GM18505 (cell line): ENCODE results near the gene KLHL25.

Experiments
- ATAC-seq: cut with Tn5 transposase; IDR thresholded peaks from one replicate; pipeline ENCODE4 v1.9.1; 2021; ENCODE audit not compliant: unreplicated experiment
- POLR2A ChIP-seq: IDR thresholded peaks from 4 replicates; pipeline ENCODE4 v1.6.1; 2011; ENCODE audit warnings: borderline replicate concordance; ENCODE audit not compliant: insufficient read depth, insufficient read length; ENCODE audit errors: extremely low read depth

Gene KLHL25

GRCh38 chr15:85757073-85757938, 37.4 kb downstream of the KLHL25 start:
- ATAC-seq, result no peak
- no peak for TF ChIP-seq POLR2A

- no peak for TF ChIP-seq POLR2A
- no peak for ATAC-seq
Observed at GRCh38 chr15:85756411-85757072, 38.2 kb downstream of the KLHL25 start.

DNA sequence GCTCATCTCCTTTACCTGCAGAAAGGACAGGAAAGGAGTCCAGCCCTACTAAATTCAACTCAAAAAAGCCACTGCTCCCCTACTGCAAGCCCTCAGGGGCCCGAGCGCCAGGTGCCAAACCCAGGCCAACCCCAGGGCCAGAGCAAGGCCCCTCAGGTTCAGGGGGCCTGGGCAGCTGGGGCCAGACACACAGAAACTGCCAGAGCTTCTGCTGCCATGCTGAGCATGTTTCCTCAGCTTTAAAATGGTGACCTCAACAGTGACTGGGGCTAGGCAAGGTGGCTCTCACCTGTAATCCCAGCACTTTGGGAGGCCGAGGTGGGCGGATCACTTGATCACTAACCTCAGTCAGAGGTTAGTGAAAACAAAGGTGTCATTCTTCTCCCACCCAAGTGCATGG, 38.8 kb downstream of the KLHL25 start:
- ATAC-seq, result no peak
- no peak for TF ChIP-seq POLR2A

DNA sequence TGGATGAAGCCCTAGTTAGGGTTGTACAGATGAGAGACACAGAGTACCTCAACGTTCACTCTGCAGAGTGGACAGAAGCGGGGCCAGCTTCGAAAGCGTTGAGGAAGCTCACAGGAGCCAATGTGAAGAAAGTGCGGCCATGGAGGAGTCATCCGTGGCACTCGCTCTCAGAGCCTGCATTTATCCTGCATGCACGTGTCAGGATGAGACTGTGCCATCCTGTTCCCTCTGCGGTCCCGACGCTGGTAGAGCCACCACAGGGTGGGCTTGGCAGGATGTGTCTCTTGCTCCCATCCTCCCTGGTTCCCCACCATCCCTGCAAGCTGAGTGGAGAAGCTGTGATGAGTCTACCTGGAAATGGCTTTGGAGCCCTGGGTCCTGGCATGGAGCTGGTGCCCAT, 39.3 kb downstream of the KLHL25 start:
- no peak for ATAC-seq
- no peak for TF ChIP-seq POLR2A

DNA sequence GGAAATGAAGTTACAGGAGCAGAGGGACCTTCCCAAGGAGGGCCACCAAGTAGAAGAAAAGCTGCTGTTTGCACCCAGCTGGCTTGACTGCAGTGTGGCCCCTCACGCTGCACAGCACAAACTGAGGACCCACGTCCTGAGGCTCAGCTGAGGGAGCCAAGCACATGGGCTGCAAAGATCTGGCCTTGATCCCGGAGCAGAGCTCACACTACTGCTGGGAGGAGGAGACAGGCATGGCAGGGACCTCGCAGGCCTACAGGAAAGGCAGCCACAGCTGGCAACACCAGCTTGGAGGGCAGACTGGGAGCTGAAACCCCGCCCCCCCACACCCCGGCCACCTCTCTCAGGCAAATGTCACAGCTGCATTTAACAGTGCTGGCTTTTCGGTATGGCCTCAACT, 39.7 kb downstream of the KLHL25 start:
- no peak for TF ChIP-seq POLR2A
- ATAC-seq, result no peak

GRCh38 chr15:85753791-85754452, 40.8 kb downstream of the KLHL25 start:
- no peak for ATAC-seq
- TF ChIP-seq POLR2A, result no peak

GRCh38 chr15:85753261-85753660, 41.5 kb downstream of the KLHL25 start:
- ATAC-seq, result no peak
- no peak for TF ChIP-seq POLR2A

GRCh38 chr15:85752491-85752961, 42.2 kb downstream of the KLHL25 start:
- no peak for ATAC-seq

DNA sequence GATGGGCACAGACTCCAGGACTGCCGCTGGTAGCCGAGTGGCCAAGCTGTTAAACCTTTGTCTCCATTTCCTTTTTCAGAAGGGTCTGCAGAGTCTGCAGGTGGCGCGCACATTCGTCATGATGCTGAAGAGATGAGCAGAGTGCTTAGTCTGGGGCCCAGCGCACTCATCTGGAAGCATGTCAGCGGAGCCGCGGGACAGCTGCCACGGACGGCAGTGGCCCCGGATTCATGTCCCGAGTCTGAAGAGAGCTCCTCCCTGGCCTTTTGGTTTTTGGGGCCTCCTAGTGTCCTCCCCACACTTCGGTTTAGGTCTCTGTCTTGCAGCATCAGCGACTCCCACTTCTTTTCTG, 42.6 kb downstream of the KLHL25 start:
- no peak for TF ChIP-seq POLR2A
- no peak for ATAC-seq

More at GRCh38 chr15:85752491-85752961, 42.2 kb downstream of the KLHL25 start:
- no peak for TF ChIP-seq POLR2A

DNA sequence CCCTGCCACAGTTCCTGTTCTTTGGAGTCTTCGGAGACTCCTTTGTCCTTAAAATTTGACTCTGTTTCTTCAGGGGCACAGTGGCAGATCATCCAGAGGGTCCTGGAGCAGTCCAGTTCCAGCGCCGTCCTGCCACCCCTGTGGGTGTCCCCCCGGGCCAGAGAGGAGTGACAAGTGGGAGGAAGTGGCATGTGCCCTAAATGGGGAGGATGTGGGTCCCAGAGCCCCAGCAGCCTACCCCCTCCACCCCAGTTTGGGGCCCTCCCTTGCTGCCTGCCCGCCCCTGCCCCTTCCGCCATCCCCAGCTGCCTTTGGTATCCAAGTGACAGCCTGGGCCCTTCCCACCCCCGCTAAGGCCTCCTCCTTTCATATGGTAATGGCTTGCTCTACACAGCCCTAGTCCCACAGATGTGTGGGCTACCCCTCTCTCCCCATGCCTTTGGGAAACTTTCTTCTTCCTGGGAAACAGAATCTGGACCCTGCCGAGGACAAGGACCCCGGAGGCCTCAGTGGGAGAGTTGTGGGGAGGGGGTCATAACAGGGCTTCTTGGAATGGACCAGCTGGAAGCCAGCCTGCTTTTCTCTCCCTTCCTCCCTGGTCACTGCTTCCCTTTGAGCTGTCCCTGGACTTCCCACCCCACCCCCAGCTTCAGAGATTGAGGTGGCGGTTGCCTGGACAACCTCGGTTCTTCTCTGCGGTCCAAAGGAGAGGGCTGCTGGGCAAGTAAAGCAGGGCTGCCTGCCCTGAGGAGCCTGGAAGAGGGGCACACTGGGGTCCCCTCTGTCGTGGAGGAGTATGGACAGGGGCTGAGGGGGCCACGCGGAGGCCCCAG, 43.2 kb downstream of the KLHL25 start:
- no peak for TF ChIP-seq POLR2A
- ATAC-seq, result no peak

- no peak for ATAC-seq
- TF ChIP-seq POLR2A, result no peak
Observed at GRCh38 chr15:85750319-85751290, 44.1 kb downstream of the KLHL25 start.

- no peak for ATAC-seq
- no peak for TF ChIP-seq POLR2A
Observed at GRCh38 chr15:85749261-85750151, 45.2 kb downstream of the KLHL25 start.

GRCh38 chr15:85748729-85749128, 46.0 kb downstream of the KLHL25 start:
- no peak for TF ChIP-seq POLR2A
- no peak for ATAC-seq
